Stimulated activated CD8-positive, alpha-beta memory T cell treated with anti-CD3 and anti-CD28 coated beads, Interleukin-15, amount 100 ng/mL, for 4 hours (primary cell): ENCODE measurements around the gene RPUSD1.

ENCODE experiments used
- DNase-seq, 2 donors: peaks; one replicate each; pipeline ENCODE4 v3.0.0-alpha.2; 2020; ENCODE audit warnings: low read depth in 2 of 2

RPUSD1 gene

GRCh38 chr16:799111-799947, 11.1 kb upstream of the RPUSD1 start:
- no peak for DNase-seq

- no peak for DNase-seq
Observed at GRCh38 chr16:798666-799065, 10.5 kb upstream of the RPUSD1 start.

- no peak for DNase-seq
Observed at GRCh38 chr16:797686-798085, 9.5 kb upstream of the RPUSD1 start.

- DNase-seq, result no peak
Observed at GRCh38 chr16:797120-797420, 8.9 kb upstream of the RPUSD1 start.

- no peak for DNase-seq
Observed at GRCh38 chr16:796296-797119, 8.3 kb upstream of the RPUSD1 start.

GRCh38 chr16:795580-796229, 7.5 kb upstream of the RPUSD1 start:
- DNase-seq, result no peak

GRCh38 chr16:794853-795466, 6.8 kb upstream of the RPUSD1 start:
- DNase-seq, result no peak

GRCh38 chr16:794091-794822, 6.1 kb upstream of the RPUSD1 start:
- no peak for DNase-seq

GRCh38 chr16:793414-793813, 5.2 kb upstream of the RPUSD1 start:
- no peak for DNase-seq

- DNase-seq, result no peak
Observed at GRCh38 chr16:792221-792995, 4.2 kb upstream of the RPUSD1 start.

- no peak for DNase-seq
Observed at GRCh38 chr16:791131-791530, 3.0 kb upstream of the RPUSD1 start.

- no peak for DNase-seq
Observed at GRCh38 chr16:790086-790485, 1.9 kb upstream of the RPUSD1 start.

GRCh38 chr16:789191-789850, 1.1 kb upstream of the RPUSD1 start:
- no peak for DNase-seq

GRCh38 chr16:788399-789126, 382 bp upstream of the RPUSD1 start, which contains the start of gene CHTF18:
CHTF18 (plus strand) TSS chr16:788620; CDS start chr16:788685, 65 bp downstream.
- DNase-seq, result peak; percentile 81 to 89

GRCh38 chr16:787321-787966, 737 bp downstream of the RPUSD1 start:
- no peak for DNase-seq

- DNase-seq, result peak; percentile 44 to 47
Observed at GRCh38 chr16:785563-786535, 2.3 kb downstream of the RPUSD1 start.

GRCh38 chr16:784431-784830, 3.8 kb downstream of the RPUSD1 start:
- no peak for DNase-seq
